GM21576 (cell line): ENCODE measurements around the gene ZFP64.
"Not testable (repeated sequence)": the region's sequence is repeated elsewhere in the genome, so short reads cannot be mapped to it uniquely, and the experiment has no call there.

Experiments used
- ATAC-seq: cut with Tn5 transposase; IDR thresholded peaks from one replicate; pipeline ENCODE4 v1.9.1; 2021; ENCODE audit warnings: mild to moderate bottlenecking, moderate library complexity; ENCODE audit not compliant: unreplicated experiment

ZFP64 gene

DNA sequence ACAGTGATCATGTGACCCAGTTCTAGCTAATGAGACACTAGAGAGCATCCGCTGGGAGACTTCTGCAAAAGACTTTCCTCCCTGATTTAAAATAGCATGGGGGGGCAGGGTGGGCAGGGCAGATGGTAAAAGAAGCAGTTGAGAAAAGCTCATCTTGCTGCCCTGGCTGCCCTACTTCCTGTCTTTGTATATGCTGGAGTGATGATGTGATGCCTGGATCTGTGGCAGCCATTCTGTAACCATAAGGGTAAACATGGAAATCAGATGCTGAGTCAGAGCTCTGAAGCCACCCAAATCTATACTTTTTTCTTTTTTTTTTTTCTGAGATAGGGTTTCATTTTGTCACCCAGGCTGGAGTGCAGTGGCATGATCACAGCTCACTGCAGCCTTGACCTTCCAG, 25.4 kb downstream of the ZFP64 start:
- ATAC-seq: no peak

DNA sequence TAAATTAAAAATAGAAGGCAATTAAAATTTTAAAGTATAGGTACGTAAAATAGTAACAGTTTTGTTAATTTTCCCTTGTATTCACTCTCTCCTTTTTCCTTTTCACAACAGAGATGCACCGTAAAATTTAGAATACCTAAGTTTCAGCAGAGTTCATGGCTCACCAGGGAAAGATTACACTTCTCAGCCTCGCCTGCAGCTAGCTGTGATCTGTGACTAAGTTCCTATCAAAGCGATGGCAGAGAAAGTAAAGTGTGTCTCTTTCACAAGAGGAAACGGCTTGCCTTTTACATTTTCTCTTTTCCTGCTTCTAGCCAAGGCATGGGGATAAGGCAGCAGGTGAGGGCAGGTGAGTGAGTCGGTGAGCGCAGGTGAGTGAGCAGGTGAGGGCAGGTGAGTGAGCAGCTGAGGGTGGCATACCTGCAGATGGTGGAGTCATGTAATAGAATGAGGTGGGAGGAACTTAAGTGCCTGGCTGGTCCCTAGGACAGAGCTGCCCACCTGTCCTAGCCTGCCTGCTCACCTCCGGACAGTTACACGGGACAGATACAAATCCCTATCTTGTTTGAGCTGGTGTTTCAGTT, 30.9 kb downstream of the ZFP64 start:
- no peak for ATAC-seq

- no peak for ATAC-seq
Measured at GRCh38 chr20:52160049-52160570, 31.5 kb downstream of the ZFP64 start.

DNA sequence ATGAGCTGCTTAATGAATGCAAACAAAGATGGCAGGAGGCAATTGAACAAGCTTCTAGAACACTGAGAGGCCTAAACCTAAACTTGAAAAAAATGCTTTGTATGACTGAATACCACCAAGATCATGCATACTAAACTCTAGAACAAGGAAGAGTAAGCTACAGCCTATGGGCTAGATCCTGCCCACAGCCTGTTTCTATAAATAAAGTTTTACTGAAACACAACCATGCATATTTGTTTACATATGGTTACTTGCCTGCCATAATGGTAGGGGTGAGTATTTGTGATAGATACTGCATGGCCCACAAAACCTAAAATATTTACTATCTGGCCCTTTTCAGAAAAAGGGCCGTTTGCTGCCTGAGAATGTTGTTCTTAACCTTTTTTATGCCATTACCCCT, 37.0 kb downstream of the ZFP64 start:
- ATAC-seq: no peak

DNA sequence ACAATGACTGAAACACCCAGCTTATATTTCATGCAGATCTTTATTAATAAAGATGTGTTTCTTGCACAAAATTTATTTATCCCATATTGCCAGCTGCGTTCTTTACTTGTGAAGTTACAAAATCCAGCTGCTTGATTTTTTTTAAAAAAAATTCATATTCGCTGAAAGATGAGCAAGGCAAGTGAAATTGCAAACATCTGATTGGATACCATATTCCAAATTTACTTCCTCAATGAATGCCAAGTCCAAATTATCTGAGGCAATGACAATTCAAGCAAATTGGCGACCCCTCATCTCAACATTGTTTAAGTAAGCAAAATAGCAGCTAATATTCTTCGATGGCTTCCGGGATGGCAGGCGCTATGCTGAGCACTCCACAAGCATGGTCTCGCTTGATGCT, 37.7 kb downstream of the ZFP64 start:
- no peak for ATAC-seq

DNA sequence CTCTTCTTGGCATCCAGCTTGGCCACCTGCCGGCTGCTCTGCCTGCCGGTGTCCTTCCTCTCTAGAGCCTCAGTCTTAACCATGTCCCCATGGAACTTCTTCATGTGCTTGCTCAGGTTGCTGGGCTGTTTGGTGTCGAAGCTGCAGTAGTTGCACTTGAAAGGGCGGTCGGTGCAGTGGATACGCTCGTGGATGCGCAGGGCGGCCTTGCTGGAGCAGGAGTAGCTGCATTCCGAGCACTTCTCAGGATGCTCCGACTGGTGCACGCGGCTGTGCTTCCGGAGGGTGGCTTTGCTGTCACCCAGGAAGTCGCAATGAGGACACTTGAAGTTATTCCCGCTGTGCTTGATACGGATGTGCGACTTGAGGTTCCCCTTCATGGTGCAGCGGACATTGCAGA, 38.7 kb downstream of the ZFP64 start:
- ATAC-seq: no peak

GRCh38 chr20:52152416-52152815, 39.2 kb downstream of the ZFP64 start:
- no peak for ATAC-seq

DNA sequence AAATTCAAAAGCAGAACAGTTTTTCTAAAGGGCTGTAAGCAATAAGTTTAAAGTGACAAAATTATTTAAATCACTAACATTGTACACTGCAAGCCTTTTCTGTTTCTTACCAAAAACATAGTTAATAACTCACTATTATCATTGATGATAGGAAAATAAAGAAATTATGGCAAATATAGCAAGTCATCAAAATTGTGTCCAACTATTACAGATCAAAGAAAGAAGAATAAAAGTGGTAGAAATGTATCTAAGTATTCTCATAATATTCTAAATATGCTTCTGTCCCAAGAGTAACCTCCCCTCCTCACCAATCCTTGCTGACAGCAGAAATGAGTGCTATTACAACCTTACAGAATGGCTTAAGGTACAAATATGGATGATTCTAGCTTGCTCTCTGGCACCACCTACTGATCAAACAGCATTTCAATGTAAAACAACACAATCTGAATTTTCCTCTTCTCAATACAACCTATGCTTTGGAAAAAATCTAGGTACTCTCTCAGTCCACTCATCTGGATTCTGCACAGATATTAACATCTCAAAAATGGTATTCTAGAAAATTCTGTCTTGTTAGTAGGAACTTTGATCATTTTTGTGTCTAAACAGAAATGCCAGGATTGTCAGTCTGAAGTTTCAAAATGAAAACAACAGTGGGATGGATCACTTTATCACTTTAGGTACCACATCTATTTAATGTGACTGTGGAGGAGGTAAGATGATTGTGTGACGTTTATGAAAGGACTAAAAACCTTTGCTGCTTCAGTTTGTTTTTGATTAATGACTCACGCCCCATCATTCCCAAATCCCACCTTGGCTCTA, 40.9 kb downstream of the ZFP64 start:
- peak; percentile 58 for ATAC-seq

- no peak for ATAC-seq
Measured at GRCh38 chr20:52145587-52145986, 46.0 kb downstream of the ZFP64 start.

DNA sequence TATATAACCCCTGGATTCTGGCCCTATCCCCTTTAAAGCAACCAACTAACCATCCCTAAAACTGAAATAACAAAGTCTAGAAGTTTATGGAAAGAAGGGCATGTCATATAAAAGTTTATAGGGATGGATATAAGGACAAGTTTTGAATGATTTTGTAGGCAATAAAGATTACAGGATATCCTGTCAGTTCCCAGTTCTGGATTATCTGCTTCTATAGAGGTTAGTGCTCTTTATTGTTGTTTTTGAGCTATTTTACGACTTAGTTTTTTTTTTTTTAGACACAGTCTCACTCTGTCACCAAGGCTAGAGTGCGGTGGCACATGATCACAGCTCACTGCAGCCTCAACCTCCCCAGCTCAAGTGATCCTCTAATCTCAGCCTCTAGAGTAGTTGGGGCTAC, 48.3 kb downstream of the ZFP64 start:
- ATAC-seq: no peak

DNA sequence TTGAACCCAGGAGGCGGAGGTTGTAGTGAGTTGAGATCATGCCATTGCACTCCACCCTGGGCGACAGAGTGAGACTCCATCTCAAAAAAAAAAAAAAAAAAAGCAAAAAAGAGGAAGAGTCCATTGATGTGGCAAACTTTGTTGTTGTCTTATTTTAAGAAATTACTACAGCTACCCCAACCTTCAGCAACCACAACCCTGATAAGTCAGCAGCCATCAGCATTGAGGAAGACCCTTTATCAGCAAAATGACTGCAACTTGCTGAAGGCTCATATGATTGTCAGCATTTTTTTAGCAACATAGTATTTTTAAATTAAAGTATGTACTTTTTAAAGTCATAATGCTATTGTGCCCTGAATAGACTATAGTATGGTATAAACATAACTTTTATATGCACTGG, 48.8 kb downstream of the ZFP64 start:
- ATAC-seq: no peak

DNA sequence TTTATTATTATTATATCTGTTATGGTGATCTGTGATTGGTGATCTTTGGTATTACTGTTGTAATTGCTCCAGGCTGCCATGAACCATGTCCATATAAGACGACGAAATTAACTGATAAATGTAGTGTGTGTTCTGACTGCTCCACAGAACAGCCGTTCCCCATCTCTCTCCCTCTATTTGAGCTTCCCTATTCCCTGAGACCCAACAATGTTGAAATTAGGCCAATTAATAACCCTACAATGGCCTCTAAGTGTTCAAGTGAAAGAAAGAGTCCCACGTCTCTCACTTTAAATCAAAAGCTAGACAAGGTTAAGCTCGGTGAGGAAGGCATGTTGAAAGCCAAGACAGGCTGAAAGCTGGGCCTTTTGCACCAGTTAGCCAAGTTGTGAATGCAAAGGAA, 51.6 kb downstream of the ZFP64 start:
- ATAC-seq: no peak

- no peak for ATAC-seq
Measured at GRCh38 chr20:52137850-52138249, 53.7 kb downstream of the ZFP64 start.

DNA sequence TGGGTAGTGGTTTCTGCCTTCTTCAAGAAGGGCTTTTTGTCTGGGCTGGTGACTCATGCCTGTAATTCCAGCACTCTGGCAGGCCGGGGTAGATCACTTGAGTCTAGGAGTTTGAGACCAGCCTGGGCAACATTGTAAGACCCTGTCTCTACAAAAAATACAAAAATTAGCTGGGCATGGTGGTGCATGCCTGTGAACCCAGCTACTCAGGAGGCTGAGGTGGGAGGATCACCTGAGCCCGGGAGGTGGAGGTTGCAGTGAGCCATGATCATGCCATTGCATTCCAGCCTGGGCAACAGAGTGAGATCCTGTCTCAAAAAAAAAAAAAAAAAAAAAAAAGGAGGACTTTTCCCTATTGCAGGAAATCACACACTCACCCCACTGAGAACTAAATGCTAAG, 57.9 kb downstream of the ZFP64 start:
- ATAC-seq: not testable (repeated sequence)

DNA sequence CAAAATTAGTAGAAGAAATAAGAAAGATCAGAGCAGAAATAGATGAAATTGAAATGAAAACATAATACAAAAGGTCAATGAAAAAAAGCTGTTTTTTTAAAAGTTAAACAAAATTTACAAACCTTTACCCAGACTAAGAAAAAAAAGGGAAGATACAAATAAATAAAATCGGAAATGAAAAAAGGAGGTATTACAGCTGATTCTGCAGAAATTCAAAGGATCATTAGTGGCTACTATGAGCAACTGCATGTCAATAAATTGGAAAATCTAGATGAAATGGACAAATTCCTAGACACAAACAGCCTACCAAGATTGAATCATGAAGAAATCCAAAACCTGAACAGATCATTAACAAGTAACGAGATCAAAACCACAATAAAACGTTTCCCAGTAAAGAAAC, 59.2 kb downstream of the ZFP64 start:
- ATAC-seq: no peak

- no peak for ATAC-seq
Measured at GRCh38 chr20:52131048-52131643, 60.4 kb downstream of the ZFP64 start.

- no peak for ATAC-seq
Measured at GRCh38 chr20:52130406-52130805, 61.2 kb downstream of the ZFP64 start.

DNA sequence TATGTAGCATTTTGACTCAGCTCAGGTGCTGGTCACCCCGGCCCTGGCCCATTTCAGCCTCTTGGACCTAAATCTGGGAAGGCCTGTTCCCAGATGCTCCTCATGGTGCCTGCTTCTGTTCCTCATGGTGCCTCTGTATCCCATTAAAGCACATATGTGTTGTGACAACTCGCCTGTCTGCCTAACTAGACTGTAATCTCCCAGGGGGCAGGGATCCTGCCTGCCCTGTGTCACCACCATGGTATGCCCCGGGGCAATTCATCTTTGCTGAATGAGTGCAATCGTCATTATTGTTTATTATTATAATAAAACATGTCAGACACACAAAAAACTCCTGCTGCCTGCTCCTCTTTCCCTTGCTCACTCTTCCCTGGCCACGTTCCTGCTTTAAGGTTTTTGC, 62.0 kb downstream of the ZFP64 start:
- ATAC-seq: no peak

DNA sequence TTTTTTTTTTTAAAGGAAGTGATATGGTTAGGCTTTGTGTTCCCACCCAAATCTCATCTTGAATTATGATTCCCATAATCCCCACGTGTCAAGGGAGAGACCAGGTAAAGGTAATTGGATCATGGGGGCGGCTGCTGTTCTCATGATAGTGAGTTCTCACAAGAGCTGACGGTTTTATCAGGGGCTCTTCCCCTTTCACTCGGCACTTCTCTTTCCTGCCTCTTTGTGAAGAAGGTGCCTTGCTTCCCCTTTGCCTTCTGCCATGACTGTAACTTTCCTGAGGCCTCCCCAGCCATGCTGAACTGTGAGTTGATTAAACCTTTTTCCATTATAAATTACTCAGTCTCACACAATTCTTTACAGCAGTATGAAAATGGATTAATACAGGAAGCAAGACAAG, 64.3 kb downstream of the ZFP64 start:
- no peak for ATAC-seq

GRCh38 chr20:52124821-52125220, 66.8 kb downstream of the ZFP64 start:
- ATAC-seq: no peak

- no peak for ATAC-seq
Measured at GRCh38 chr20:52118696-52119095, 72.9 kb downstream of the ZFP64 start.

DNA sequence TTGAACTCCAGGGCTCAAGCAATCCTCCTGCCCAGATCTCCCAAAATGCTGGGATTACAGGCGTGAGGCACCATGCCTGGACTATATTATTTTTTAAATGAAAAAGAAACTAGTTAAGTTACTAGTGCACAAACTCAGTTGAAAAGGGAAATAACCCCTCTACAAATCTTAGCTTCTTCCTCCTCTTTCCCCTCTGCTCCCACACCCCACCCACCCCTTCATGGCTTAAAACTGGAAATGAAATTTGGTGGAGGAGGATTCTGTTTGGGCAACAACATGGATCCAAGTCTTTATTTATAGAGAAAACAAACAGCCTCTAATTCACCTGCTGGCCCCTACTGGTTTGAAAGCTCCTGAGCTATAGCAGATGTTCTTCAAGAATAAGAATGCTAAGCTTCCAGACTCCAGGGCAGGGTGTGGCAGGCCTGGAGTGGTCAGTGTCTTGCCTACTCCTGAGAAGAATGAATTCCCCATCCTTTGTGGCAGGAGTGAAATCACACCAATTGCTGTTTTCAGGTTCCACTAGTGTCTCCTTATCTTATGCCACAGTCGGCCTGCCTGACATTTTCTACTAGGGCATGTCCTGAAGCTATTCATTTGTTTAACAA, 73.5 kb downstream of the ZFP64 start:
- no peak for ATAC-seq
